Endothelial cell of umbilical vein (primary cell): ENCODE results near the gene ZBTB12. TPM values are rescaled to one million over a fixed set of nuclear protein-coding genes. Genes with fewer than 3 reads are reported as not detected.
A peak's percentile ranks its signal among the peaks of the same experiment; 100 is the strongest.

Experiments
- BruUV-seq: library from RNA; stranded (reverse); fragments of 400-500 nt; replicated peaks from 2 replicates; lab custom pipeline; 2021; lab: Mats Ljungman, UMichigan
- CTCF ChIA-PET: fragments of 300-600, 350-600 bp; sonication (Branson Sonifier 250); formaldehyde crosslinking; loops from one replicate; lab custom pipeline; 2021; ENCODE audit warnings: antibody characterized with exemption, inconsistent platforms; lab: Charles Lee
- POLR2A ChIA-PET: fragments of 300-600, 350-600 bp; sonication (Branson Sonifier 250); formaldehyde crosslinking; loops from one replicate; lab custom pipeline; 2021; ENCODE audit warnings: antibody characterized with exemption, inconsistent platforms; lab: Charles Lee
- DNase-seq: peaks from one replicate; pipeline ENCODE4 v3.0.0-alpha.2; 2011; ENCODE audit warnings: low read depth, low spot score
- FAIRE-seq: peaks from 2 replicates; lab custom pipeline; 2011; peaks lifted over from hg19 to GRCh38; lab: Jason Lieb, UNC
- H2AFZ ChIP-seq: 2 replicates; pipeline ENCODE4 v1.6.0; 2012; ENCODE audit warnings: low read depth, low read length, control low read depth, inconsistent platforms
- H3K27ac ChIP-seq: 2 replicates; pipeline ENCODE4 v1.5.1; 2011; ENCODE audit warnings: low read depth, mild to moderate bottlenecking, control low read depth, low read length, moderate library complexity; ENCODE audit not compliant: insufficient read depth
- H3K27me3 ChIP-seq, 2 experiments: 2 replicates each; pipeline versions ENCODE4 v1.6.0 to v1.6.1; 2011; ENCODE audit warnings: low read length in 2 of 2, mixed read lengths in 1 of 2; ENCODE audit not compliant: control insufficient read depth in 2 of 2, insufficient read depth in 2 of 2
- H3K36me3 ChIP-seq, 2 experiments: 2 replicates in 1 of 2; 3 replicates in 1 of 2; pipeline ENCODE4 v1.5.1; 2011; ENCODE audit warnings: low read length in 2 of 2, mild to moderate bottlenecking in 1 of 2, moderate library complexity in 1 of 2; ENCODE audit not compliant: control insufficient read depth in 2 of 2, insufficient read depth in 2 of 2; ENCODE audit errors: extremely low read depth in 1 of 2
- H3K4me1 ChIP-seq: 3 replicates; pipeline ENCODE4 v1.5.1; 2011; ENCODE audit warnings: mild to moderate bottlenecking, low read length; ENCODE audit not compliant: control insufficient read depth, insufficient read depth; ENCODE audit errors: extremely low read depth
- H3K4me2 ChIP-seq: 2 replicates; pipeline ENCODE4 v1.6.1; 2011; ENCODE audit warnings: low read length, control low read depth, mixed read lengths; ENCODE audit not compliant: insufficient read depth
- H3K4me3 ChIP-seq, 3 experiments: fragments of 200-600 bp in 1 of 3; sonication (generic), shearing (Covaris generic) in 1 of 3; replicated peaks in 1 of 3; 2 replicates each; pipeline ENCODE4 v1.5.1; 2011 to 2016; ENCODE audit warnings: control low read depth in 3 of 3, low read length in 3 of 3, mild to moderate bottlenecking in 2 of 3, inconsistent platforms in 1 of 3, low read depth in 1 of 3, moderate library complexity in 1 of 3; ENCODE audit not compliant: insufficient read depth in 1 of 3
- H3K79me2 ChIP-seq: 2 replicates; pipeline ENCODE4 v1.6.0; 2012; ENCODE audit warnings: low read length, inconsistent platforms; ENCODE audit not compliant: control insufficient read depth, insufficient read depth
- H3K9ac ChIP-seq: replicated peaks from 2 replicates; pipeline ENCODE3; 2011; ENCODE audit warnings: low read length, control low read depth; ENCODE audit not compliant: insufficient read depth; ENCODE audit errors: extremely low read depth
- H3K9me1 ChIP-seq: replicated peaks from 3 replicates; pipeline ENCODE4 v1.6.0; 2011; ENCODE audit warnings: mild to moderate bottlenecking, low read length; ENCODE audit not compliant: control insufficient read depth, insufficient read depth; ENCODE audit errors: extremely low read depth
- H3K9me3 ChIP-seq: replicated peaks from 2 replicates; pipeline ENCODE4 v1.5.1; 2012; ENCODE audit warnings: low read length, inconsistent platforms; ENCODE audit not compliant: control insufficient read depth, insufficient read depth
- H4K20me1 ChIP-seq: replicated peaks from 2 replicates; pipeline ENCODE3; 2011; ENCODE audit warnings: mild to moderate bottlenecking, low read length; ENCODE audit not compliant: control insufficient read depth, insufficient read depth; ENCODE audit errors: extremely low read depth
- GATA2 ChIP-seq: IDR thresholded peaks from 2 replicates; pipeline ENCODE4 v1.7.0; 2011; ENCODE audit warnings: low read depth, mild to moderate bottlenecking, moderate library complexity, mixed read lengths, low read length; ENCODE audit not compliant: insufficient read length, insufficient read depth
- JUN ChIP-seq: IDR thresholded peaks from 2 replicates; pipeline ENCODE4 v1.6.1; 2011; ENCODE audit warnings: borderline replicate concordance, low read depth; ENCODE audit not compliant: insufficient read length, insufficient read depth
- MYC ChIP-seq: IDR thresholded peaks from one replicate; pipeline ENCODE4 v1.6.1; 2011; ENCODE audit warnings: mild to moderate bottlenecking, low read depth, low read length
- POLR2A ChIP-seq: IDR thresholded peaks from 2 replicates; pipeline ENCODE4 v1.6.1; 2012; ENCODE audit warnings: low read depth, mild to moderate bottlenecking, control low read depth, low read length
- POLR2AphosphoS5 ChIP-seq: IDR thresholded peaks from 2 replicates; pipeline ENCODE4 v1.6.1; 2012; ENCODE audit warnings: low read depth, mild to moderate bottlenecking, control low read depth, low read length, moderate library complexity; ENCODE audit not compliant: insufficient read depth
- dilution Hi-C: fragments of 300-500 bp; cut with MboI; formaldehyde crosslinking; loops from one replicate; pipeline ENCODE4 v1.15.0; 2019; ENCODE audit warnings: low sequenced_read_pairs; ENCODE audit not compliant: extremely low pct_ligation_motif_present
- intact Hi-C: fragments of 100-400 bp; cut with micrococcal nuclease; formaldehyde crosslinking; loops from one replicate; pipeline ENCODE4 v1.10.0; 2022
- polyA plus RNA-seq, 4 experiments: library from polyadenylated mRNA; depleted of rRNA in 3 of 4; stranded (reverse) in 3 of 4; unstranded in 1 of 4; fragments of >200 nt; gene quantifications; 2 replicates each; pipeline versions ENCODE4 v1.2.1 to v1.2.3, GENCODE V29; 2011 to 2012; ENCODE audit warnings: missing spikeins in 1 of 4
- total RNA-seq: library from RNA; stranded (reverse); gene quantifications from 2 replicates; pipeline ENCODE4 v1.2.3, GENCODE V29; 2021
- TF ChIP-seq, protein P1 (sequence below): IDR thresholded peaks from 2 replicates; pipeline ENCODE4 v1.6.1; 2011; ENCODE audit not compliant: insufficient read depth, insufficient read length

Gene ZBTB12
- total and polyA plus RNA-seq, 2 donors (not counting 3 experiments of a cell fraction or from before 2014, with no cell fraction given): 2.9 to 4.9 TPM

DNA sequence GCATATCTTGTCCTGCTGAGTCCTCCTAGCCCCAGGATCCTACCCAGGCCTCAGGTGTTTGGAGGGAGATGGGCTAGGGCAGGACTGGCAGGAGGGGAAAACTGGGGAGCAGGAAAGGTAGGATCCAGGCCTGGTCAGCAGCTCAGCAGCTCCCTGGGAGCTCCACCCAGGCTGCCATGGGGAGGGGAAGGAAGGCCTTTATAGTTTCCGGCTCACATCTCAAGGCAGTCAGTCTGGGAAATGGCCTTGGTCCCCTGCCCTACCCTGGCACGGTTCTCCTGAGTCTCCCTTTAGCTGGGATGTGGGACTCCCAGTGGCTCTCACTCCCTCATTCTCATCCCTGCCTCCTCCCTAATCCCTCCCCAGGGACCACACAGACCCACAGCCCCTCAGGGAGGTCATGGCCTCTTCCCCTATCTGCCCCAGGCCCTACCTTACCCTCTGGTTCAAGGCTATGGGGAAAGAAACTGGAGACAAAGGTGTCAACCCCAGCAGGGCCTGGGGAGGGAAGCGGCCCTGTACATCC is 24.7 kb downstream of the ZBTB12 start:
- peaks cover 0 to 20% of the 10 kb centered on the region in 2 experiments for H3K36me3 ChIP-seq
- peak; percentile 68 for FAIRE-seq
- H3K4me2 ChIP-seq: no peak overlapping the region
- no peak for TF ChIP-seq MYC
- TF ChIP-seq POLR2AphosphoS5: no peak
- H3K4me1 ChIP-seq: peaks cover 6% of the 10 kb centered on the region
- peak overlapping the region; percentile 63 for H2AFZ ChIP-seq
- ChIA-PET POLR2A (no interaction called here), CTCF (interaction anchor here (1.1 to 1.4 kb wide), 2 partner anchors 11 to 13 kb away, joined by 4 read pairs; no protein-coding TSS in a partner anchor)
- H4K20me1 ChIP-seq: no peaks in the 10 kb centered on the region
- dilution Hi-C loops (no loop called here), intact Hi-C loops (no loop called here)
- H3K27me3 ChIP-seq: no peaks in the 10 kb centered on the region
- H3K79me2 ChIP-seq: no peaks in the 10 kb centered on the region
- DNase-seq: no peak
- no peak overlapping the region for H3K9ac ChIP-seq
- no peak overlapping the region for H3K27ac ChIP-seq
- no peak overlapping the region for H3K4me3 ChIP-seq
- H3K9me3 ChIP-seq: no peaks in the 10 kb centered on the region
- H3K9me1 ChIP-seq: no peaks in the 10 kb centered on the region
- no TSS peak for BruUV-seq

DNA sequence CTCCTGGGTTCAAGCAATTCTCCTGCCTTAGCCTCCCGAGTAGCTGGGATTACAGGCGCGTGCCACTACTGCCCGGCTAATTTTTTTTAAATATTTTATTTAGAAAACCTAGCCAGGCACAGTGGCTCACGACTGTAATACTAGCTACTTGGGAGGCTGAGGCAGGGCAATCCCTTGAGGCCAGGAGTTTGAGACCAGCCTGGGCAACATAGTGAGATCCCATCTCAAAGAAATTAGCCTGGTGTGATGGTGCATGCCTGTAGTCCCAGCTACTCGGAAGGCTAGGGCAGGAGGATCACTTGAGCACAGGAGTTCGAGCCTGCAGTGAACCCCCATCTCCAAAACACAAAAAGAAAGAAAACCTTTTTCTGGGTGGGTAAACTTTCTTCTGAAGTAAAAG is 25.5 kb downstream of the ZBTB12 start:
- ChIA-PET POLR2A (no interaction called here), CTCF (no interaction called here)
- no peaks in the 10 kb centered on the region for H3K9me3 ChIP-seq
- TF ChIP-seq GATA2 (no peak), POLR2A (no peak), POLR2AphosphoS5 (no peak), JUN (no peak)
- TF ChIP-seq, protein P1, sequence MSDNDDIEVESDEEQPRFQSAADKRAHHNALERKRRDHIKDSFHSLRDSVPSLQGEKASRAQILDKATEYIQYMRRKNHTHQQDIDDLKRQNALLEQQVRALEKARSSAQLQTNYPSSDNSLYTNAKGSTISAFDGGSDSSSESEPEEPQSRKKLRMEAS: no peak
- no peaks in the 10 kb centered on the region for H4K20me1 ChIP-seq
- H3K9me1 ChIP-seq: no peaks in the 10 kb centered on the region
- H3K4me2 ChIP-seq: no peak overlapping the region
- no TSS peak for BruUV-seq
- FAIRE-seq: no peak
- intact Hi-C loops: no loop called here
- H3K27ac ChIP-seq: no peak overlapping the region
- H3K79me2 ChIP-seq: no peaks in the 10 kb centered on the region
- dilution Hi-C loops: no loop called here
- no peak overlapping the region for H2AFZ ChIP-seq
- no peak overlapping the region for H3K4me3 ChIP-seq
- H3K36me3 ChIP-seq: peaks cover 0 to 17% of the 10 kb centered on the region in 2 experiments
- DNase-seq: no peak
- H3K9ac ChIP-seq: no peak overlapping the region
- H3K27me3 ChIP-seq: no peaks in the 10 kb centered on the region
- peaks cover 6% of the 10 kb centered on the region for H3K4me1 ChIP-seq
